Caco-2 (cell line): Measurements from ENCODE around the gene PCSK5. TPM values are rescaled to one million over a fixed set of nuclear protein-coding genes. Genes with fewer than 3 reads are reported as not detected.

ENCODE experiments used
- BruUV-seq: library from RNA; stranded (reverse); fragments of 400-500 nt; replicated peaks from 2 replicates; lab custom pipeline; 2021; lab: Mats Ljungman, UMichigan
- CTCF ChIA-PET: fragments of 300-600 bp; sonication (Branson Sonifier 250); formaldehyde crosslinking; loops from one replicate; lab custom pipeline; 2022; ENCODE audit warnings: antibody characterized with exemption; lab: Charles Lee
- POLR2A ChIA-PET: fragments of 300-600 bp; sonication (Branson Sonifier 250); formaldehyde crosslinking; loops from one replicate; lab custom pipeline; 2022; ENCODE audit warnings: antibody characterized with exemption; lab: Charles Lee
- DNase-seq, 2 experiments: peaks; one replicate each; pipeline versions ENCODE4 v3.0.0 to v3.0.0-alpha.2; 2020 to 2022
- H3K27me3 ChIP-seq: replicated peaks from 2 replicates; pipeline ENCODE4 v1.6.0; 2011; ENCODE audit warnings: low read length; ENCODE audit not compliant: control insufficient read depth, insufficient read depth
- H3K36me3 ChIP-seq: 2 replicates; pipeline ENCODE4 v1.5.1; 2011; ENCODE audit warnings: low read length; ENCODE audit not compliant: control insufficient read depth, insufficient read depth
- H3K4me1 ChIP-seq: fragments of 250-450 bp; sonication (Bioruptor Pico); 2 replicates; pipeline ENCODE4 v1.5.1; 2020; ENCODE audit warnings: mild to moderate bottlenecking
- H3K4me3 ChIP-seq: 2 replicates; pipeline ENCODE4 v1.5.1; 2011; ENCODE audit warnings: low read depth, mild to moderate bottlenecking, control low read depth, low read length
- H3K9me3 ChIP-seq: fragments of 250-450 bp; sonication (Bioruptor Pico); 2 replicates; pipeline ENCODE4 v1.5.1; 2020; ENCODE audit warnings: mild to moderate bottlenecking, moderate library complexity
- H3K27ac Mint-ChIP-seq: one replicate; pipeline ENCODE4 v1.8.0; 2022; ENCODE audit warnings: mixed read lengths; ENCODE audit not compliant: unreplicated experiment
- H3K27me3 Mint-ChIP-seq: one replicate; pipeline ENCODE4 v1.8.0; 2022; ENCODE audit warnings: mixed read lengths; ENCODE audit not compliant: insufficient read depth, unreplicated experiment
- H3K36me3 Mint-ChIP-seq: one replicate; pipeline ENCODE4 v1.8.0; 2022; ENCODE audit warnings: mild to moderate bottlenecking, mixed read lengths; ENCODE audit not compliant: insufficient read depth, unreplicated experiment
- H3K4me1 Mint-ChIP-seq: one replicate; pipeline ENCODE4 v1.8.0; 2022; ENCODE audit warnings: low read depth, mixed read lengths; ENCODE audit not compliant: unreplicated experiment
- H3K4me3 Mint-ChIP-seq: one replicate; pipeline ENCODE4 v1.8.0; 2022; ENCODE audit warnings: mild to moderate bottlenecking, moderate library complexity, mixed read lengths; ENCODE audit not compliant: unreplicated experiment
- H3K9me3 Mint-ChIP-seq: one replicate; pipeline ENCODE4 v1.8.0; 2022; ENCODE audit warnings: mixed read lengths; ENCODE audit not compliant: unreplicated experiment
- intact Hi-C: fragments of 100-400 bp; cut with micrococcal nuclease; formaldehyde crosslinking; loops from one replicate; pipeline ENCODE4 v1.10.0; 2022; ENCODE audit not compliant: unreplicated experiment
- total RNA-seq: library from RNA; stranded (reverse); gene quantifications from 2 replicates; pipeline ENCODE4 v1.2.3, GENCODE V29; 2022
- TF ChIP-seq, protein P1 (sequence below), 2 experiments: fragments of 200-600 bp in 1 of 2; IDR thresholded peaks; 1 replicate in 1 of 2; 2 replicates in 1 of 2; pipeline versions ENCODE4 v1.5.1 to v1.8.0; 2011 to 2022; ENCODE audit warnings: antibody characterized with exemption in 1 of 2, control low read depth in 1 of 2, inconsistent platforms in 1 of 2, low read depth in 1 of 2, low read length in 1 of 2, mild to moderate bottlenecking in 1 of 2, moderate library complexity in 1 of 2; ENCODE audit not compliant: insufficient read depth in 1 of 2, severe bottlenecking in 1 of 2, unreplicated experiment in 1 of 2

The PCSK5 gene
- total RNA-seq, 1 experiment from 2014 or later = 10.9 TPM

DNA sequence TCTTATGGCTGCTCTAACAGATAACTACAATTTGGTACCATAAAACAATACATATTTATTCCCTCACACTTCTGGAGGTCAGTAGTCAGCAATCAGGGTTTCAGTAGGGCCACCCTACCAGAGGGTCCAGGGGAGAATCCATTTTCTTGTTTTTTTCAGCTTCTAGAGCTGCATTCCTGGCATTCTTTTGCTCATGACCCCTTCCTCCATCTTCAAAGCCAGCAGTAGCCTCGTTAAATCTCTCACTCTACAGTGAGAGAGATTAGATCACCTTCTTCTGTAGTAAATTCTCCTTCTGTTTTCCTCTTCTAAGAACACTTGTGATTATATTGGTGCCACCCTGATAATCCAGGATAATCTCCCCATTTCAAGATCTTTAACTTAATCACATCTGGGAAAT is 316.3 kb downstream of the PCSK5 start:
- Mint-ChIP-seq H3K36me3 (peaks cover 6% of the 10 kb centered on the region), H3K27ac (no peak overlapping the region), H3K4me3 (no peak overlapping the region), H3K4me1 (no peaks in the 10 kb centered on the region), H3K9me3 (no peaks in the 10 kb centered on the region), H3K27me3 (no peaks in the 10 kb centered on the region)
- Histone ChIP-seq H3K27me3 (no peaks in the 10 kb centered on the region), H3K9me3 (no peaks in the 10 kb centered on the region), H3K4me3 (no peak overlapping the region), H3K36me3 (no peaks in the 10 kb centered on the region), H3K4me1 (no peaks in the 10 kb centered on the region; the same call in 1 of the 2 replicates)
- CTCF ChIA-PET = no interaction called here
- DNase-seq = no peak
- TF ChIP-seq, protein P1, sequence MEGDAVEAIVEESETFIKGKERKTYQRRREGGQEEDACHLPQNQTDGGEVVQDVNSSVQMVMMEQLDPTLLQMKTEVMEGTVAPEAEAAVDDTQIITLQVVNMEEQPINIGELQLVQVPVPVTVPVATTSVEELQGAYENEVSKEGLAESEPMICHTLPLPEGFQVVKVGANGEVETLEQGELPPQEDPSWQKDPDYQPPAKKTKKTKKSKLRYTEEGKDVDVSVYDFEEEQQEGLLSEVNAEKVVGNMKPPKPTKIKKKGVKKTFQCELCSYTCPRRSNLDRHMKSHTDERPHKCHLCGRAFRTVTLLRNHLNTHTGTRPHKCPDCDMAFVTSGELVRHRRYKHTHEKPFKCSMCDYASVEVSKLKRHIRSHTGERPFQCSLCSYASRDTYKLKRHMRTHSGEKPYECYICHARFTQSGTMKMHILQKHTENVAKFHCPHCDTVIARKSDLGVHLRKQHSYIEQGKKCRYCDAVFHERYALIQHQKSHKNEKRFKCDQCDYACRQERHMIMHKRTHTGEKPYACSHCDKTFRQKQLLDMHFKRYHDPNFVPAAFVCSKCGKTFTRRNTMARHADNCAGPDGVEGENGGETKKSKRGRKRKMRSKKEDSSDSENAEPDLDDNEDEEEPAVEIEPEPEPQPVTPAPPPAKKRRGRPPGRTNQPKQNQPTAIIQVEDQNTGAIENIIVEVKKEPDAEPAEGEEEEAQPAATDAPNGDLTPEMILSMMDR (IDR thresholded peaks at IDR 0.05; ENCODE audit: insufficient read depth in 1 of 2, low read depth in 1 of 2, low read length in 1 of 2, severe bottlenecking in 1 of 2, unreplicated experiment in 1 of 2) = no peak
- POLR2A ChIA-PET = no interaction called here
- intact Hi-C loops = no loop called here
- no TSS peak for BruUV-seq

GRCh38 chr9:76213751-76214150 is 323.3 kb downstream of the PCSK5 start:
- POLR2A ChIA-PET = no interaction called here
- H3K36me3 Mint-ChIP-seq = no peaks in the 10 kb centered on the region
- intact Hi-C loops = no loop called here
- no peak for DNase-seq
- CTCF ChIA-PET = no interaction called here
- H3K27ac Mint-ChIP-seq = no peak overlapping the region
- H3K4me1 Mint-ChIP-seq = no peaks in the 10 kb centered on the region
- H3K4me3 ChIP-seq = no peak overlapping the region
- no TSS peak for BruUV-seq
- no peak overlapping the region for H3K4me3 Mint-ChIP-seq
- H3K9me3 Mint-ChIP-seq = no peaks in the 10 kb centered on the region
- H3K9me3 ChIP-seq = no peaks in the 10 kb centered on the region
- TF ChIP-seq, protein P1 (IDR thresholded peaks at IDR 0.05; ENCODE audit: insufficient read depth in 1 of 2, low read depth in 1 of 2, low read length in 1 of 2, severe bottlenecking in 1 of 2, unreplicated experiment in 1 of 2) = no peak
- H3K4me1 ChIP-seq = no peaks in the 10 kb centered on the region
- H3K27me3 Mint-ChIP-seq = no peaks in the 10 kb centered on the region
- H3K36me3 ChIP-seq = no peaks in the 10 kb centered on the region
- H3K27me3 ChIP-seq = no peaks in the 10 kb centered on the region

GRCh38 chr9:76215066-76215465 is 324.6 kb downstream of the PCSK5 start:
- TF ChIP-seq, protein P1 (IDR thresholded peaks at IDR 0.05; ENCODE audit: insufficient read depth in 1 of 2, low read depth in 1 of 2, low read length in 1 of 2, severe bottlenecking in 1 of 2, unreplicated experiment in 1 of 2) = no peak
- no peaks in the 10 kb centered on the region for H3K4me1 Mint-ChIP-seq
- no peaks in the 10 kb centered on the region for H3K27me3 Mint-ChIP-seq
- no peak for DNase-seq
- no peaks in the 10 kb centered on the region for H3K9me3 Mint-ChIP-seq
- H3K9me3 ChIP-seq = no peaks in the 10 kb centered on the region
- H3K36me3 ChIP-seq = no peaks in the 10 kb centered on the region
- no peaks in the 10 kb centered on the region for H3K4me1 ChIP-seq
- H3K27me3 ChIP-seq = no peaks in the 10 kb centered on the region
- intact Hi-C loops = no loop called here
- no peak overlapping the region for H3K4me3 ChIP-seq
- no peak overlapping the region for H3K4me3 Mint-ChIP-seq
- no peaks in the 10 kb centered on the region for H3K36me3 Mint-ChIP-seq
- no TSS peak for BruUV-seq
- H3K27ac Mint-ChIP-seq = no peak overlapping the region
- POLR2A ChIA-PET = no interaction called here
- CTCF ChIA-PET = no interaction called here
